ENCODE results near the gene FBXO2.

DNA sequence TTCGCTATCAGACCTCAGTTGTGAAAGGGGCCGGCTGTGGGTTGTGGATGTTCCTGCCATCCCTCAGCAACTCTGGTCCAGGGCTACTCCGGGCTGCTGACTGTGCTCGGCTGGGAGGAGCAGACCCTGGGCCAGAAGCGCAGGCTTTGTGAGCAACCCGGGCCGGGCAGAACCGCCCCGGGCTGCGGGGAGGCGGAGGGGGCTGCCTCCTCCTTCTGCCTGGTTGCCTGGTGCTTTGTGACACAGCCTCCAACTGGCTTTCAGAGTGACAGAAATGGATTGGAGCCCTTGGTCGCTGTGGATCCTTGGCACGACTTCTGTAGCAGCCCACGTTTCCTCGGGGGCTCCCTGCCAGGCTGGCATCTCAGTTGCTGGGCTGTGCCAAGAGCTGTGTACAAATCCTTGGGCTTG is 47.3 kb upstream of the FBXO2 start:
- TF ChIP-seq, protein P1, sequence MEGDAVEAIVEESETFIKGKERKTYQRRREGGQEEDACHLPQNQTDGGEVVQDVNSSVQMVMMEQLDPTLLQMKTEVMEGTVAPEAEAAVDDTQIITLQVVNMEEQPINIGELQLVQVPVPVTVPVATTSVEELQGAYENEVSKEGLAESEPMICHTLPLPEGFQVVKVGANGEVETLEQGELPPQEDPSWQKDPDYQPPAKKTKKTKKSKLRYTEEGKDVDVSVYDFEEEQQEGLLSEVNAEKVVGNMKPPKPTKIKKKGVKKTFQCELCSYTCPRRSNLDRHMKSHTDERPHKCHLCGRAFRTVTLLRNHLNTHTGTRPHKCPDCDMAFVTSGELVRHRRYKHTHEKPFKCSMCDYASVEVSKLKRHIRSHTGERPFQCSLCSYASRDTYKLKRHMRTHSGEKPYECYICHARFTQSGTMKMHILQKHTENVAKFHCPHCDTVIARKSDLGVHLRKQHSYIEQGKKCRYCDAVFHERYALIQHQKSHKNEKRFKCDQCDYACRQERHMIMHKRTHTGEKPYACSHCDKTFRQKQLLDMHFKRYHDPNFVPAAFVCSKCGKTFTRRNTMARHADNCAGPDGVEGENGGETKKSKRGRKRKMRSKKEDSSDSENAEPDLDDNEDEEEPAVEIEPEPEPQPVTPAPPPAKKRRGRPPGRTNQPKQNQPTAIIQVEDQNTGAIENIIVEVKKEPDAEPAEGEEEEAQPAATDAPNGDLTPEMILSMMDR (IDR thresholded peaks at IDR 0.05), result no peak
- TF ChIP-seq EZH2 (IDR thresholded peaks at IDR 0.05) (no peak), EZH2phosphoT487 (IDR thresholded peaks at IDR 0.05) (no peak)

All from neural progenitor cell (in vitro differentiated cells).